Stimulated activated CD8-positive, alpha-beta memory T cell treated with anti-CD3 and anti-CD28 coated beads, Interleukin-7, amount 100 ng/mL, for 24 hours (primary cell): Measurements from ENCODE around the gene CNDP2.
"Not testable (repeated sequence)": the region's sequence is repeated elsewhere in the genome, so short reads cannot be mapped to it uniquely, and the experiment has no call there.

Experiments
- DNase-seq: peaks from one replicate; pipeline ENCODE4 v3.0.0-alpha.2; 2020; ENCODE audit warnings: low read depth

Gene CNDP2

GRCh38 chr18:74500774-74501173 is 4.6 kb downstream of the CNDP2 start:
- DNase-seq: not testable (repeated sequence)

GRCh38 chr18:74501386-74501785 is 5.2 kb downstream of the CNDP2 start:
- no peak for DNase-seq

GRCh38 chr18:74503137-74503536 is 7.0 kb downstream of the CNDP2 start:
- no peak for DNase-seq

GRCh38 chr18:74505776-74506175 is 9.6 kb downstream of the CNDP2 start:
- no peak for DNase-seq

GRCh38 chr18:74506448-74507084 is 10.4 kb downstream of the CNDP2 start:
- DNase-seq: no peak

GRCh38 chr18:74507097-74507881 is 11.1 kb downstream of the CNDP2 start:
- no peak for DNase-seq

- DNase-seq: no peak
Measured at GRCh38 chr18:74507927-74508326, 11.8 kb downstream of the CNDP2 start.

GRCh38 chr18:74508366-74508765 is 12.2 kb downstream of the CNDP2 start:
- no peak for DNase-seq

GRCh38 chr18:74508821-74509225 is 12.7 kb downstream of the CNDP2 start:
- no peak for DNase-seq

GRCh38 chr18:74509856-74510769 is 13.9 kb downstream of the CNDP2 start:
- no peak for DNase-seq

- no peak for DNase-seq
Measured at GRCh38 chr18:74510770-74511095, 14.6 kb downstream of the CNDP2 start.

- DNase-seq: no peak
Measured at GRCh38 chr18:74511823-74512222, 15.7 kb downstream of the CNDP2 start.

GRCh38 chr18:74512321-74513053 is 16.3 kb downstream of the CNDP2 start:
- DNase-seq: no peak

GRCh38 chr18:74513149-74513882 is 17.2 kb downstream of the CNDP2 start:
- DNase-seq: no peak

GRCh38 chr18:74513883-74514205 is 17.7 kb downstream of the CNDP2 start:
- no peak for DNase-seq

- no peak for DNase-seq
Measured at GRCh38 chr18:74514860-74515495, 18.8 kb downstream of the CNDP2 start.

- DNase-seq: no peak
Measured at GRCh38 chr18:74515620-74516231, 19.6 kb downstream of the CNDP2 start.

- DNase-seq: no peak
Measured at GRCh38 chr18:74516271-74517235, 20.4 kb downstream of the CNDP2 start.

- no peak for DNase-seq
Measured at GRCh38 chr18:74517236-74517630, 21.1 kb downstream of the CNDP2 start.
